ENCODE results near the gene NMNAT2.

DNA sequence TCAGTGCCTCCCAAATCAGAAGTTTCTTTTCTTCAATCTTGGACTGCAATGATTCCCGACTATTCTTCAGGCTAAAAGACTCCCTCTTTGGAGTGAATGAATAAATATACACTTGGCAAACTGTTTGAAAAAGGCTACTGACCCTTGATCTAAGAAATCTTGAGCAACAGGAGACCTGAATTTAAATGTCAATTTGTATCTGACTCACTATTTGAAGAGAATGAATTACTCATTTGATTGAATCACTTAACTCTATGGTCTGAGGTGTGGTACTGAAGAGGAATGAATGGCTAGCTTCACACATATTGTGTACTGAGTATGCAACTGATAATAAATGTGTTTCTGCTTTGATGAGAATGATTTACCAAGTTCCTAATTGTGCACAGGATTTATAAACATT lies 49.5 kb upstream of the NMNAT2 start:
- TF ChIP-seq, protein P1, sequence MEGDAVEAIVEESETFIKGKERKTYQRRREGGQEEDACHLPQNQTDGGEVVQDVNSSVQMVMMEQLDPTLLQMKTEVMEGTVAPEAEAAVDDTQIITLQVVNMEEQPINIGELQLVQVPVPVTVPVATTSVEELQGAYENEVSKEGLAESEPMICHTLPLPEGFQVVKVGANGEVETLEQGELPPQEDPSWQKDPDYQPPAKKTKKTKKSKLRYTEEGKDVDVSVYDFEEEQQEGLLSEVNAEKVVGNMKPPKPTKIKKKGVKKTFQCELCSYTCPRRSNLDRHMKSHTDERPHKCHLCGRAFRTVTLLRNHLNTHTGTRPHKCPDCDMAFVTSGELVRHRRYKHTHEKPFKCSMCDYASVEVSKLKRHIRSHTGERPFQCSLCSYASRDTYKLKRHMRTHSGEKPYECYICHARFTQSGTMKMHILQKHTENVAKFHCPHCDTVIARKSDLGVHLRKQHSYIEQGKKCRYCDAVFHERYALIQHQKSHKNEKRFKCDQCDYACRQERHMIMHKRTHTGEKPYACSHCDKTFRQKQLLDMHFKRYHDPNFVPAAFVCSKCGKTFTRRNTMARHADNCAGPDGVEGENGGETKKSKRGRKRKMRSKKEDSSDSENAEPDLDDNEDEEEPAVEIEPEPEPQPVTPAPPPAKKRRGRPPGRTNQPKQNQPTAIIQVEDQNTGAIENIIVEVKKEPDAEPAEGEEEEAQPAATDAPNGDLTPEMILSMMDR (IDR thresholded peaks at IDR 0.05): no peak
- no peak for TF ChIP-seq POLR2A (IDR thresholded peaks at IDR 0.05)

Measured in adrenal gland (tissue), 5 donors.